ENCODE data around the gene MYRFL. TPM values are rescaled to one million over a fixed set of nuclear protein-coding genes. Genes with fewer than 3 reads are reported as not detected.

MYRFL gene
- total RNA-seq (2021; fragmentation: NEBNext Ultra II Directional; extraction: Animal tissue kit (Norgen Biotek cat#: 25700)) (1.4 and 2.0 TPM in 2 replicates), polyA plus RNA-seq (2011; rRNA removed) (0.72 and 1.1 TPM in 2 replicates), polyA minus RNA-seq (2011; rRNA and poly(A)+ RNA removed) (1.4 and 1.6 TPM in 2 replicates)
- polyA plus RNA-seq (2011; cell fraction: cytosol; rRNA removed), result 1.1 TPM
- 0.58 TPM for polyA plus RNA-seq (2011; cell fraction: nucleus; rRNA removed)
- 0.90 to 1.9 TPM (median 1.0 TPM) in 4 replicates for polyA plus RNA-seq (2012, experiment 1 of 2)
- polyA plus RNA-seq (2012, experiment 2 of 2), result 0.29 TPM
- 2.2 TPM for polyA plus RNA-seq (2013, experiment 1 of 2)
- 1.9 TPM for polyA plus RNA-seq (2013, experiment 2 of 2)
- 0.37 TPM for polyA minus RNA-seq (2011; cell fraction: cytosol; rRNA and poly(A)+ RNA removed)
- polyA minus RNA-seq (2011; cell fraction: nucleus; rRNA and poly(A)+ RNA removed), result 1.5 TPM
- long read RNA-seq, experiment 1, partial matches to known transcripts, result 1 of 1 reads
- long read RNA-seq, experiment 1, other reads (novel, unspliced or antisense), result 0 of 1 reads
- long read RNA-seq, experiment 2, partial matches to known transcripts, result 0 of 1 reads
- long read RNA-seq, experiment 2, other reads (novel, unspliced or antisense), result 1 of 1 reads

DNA sequence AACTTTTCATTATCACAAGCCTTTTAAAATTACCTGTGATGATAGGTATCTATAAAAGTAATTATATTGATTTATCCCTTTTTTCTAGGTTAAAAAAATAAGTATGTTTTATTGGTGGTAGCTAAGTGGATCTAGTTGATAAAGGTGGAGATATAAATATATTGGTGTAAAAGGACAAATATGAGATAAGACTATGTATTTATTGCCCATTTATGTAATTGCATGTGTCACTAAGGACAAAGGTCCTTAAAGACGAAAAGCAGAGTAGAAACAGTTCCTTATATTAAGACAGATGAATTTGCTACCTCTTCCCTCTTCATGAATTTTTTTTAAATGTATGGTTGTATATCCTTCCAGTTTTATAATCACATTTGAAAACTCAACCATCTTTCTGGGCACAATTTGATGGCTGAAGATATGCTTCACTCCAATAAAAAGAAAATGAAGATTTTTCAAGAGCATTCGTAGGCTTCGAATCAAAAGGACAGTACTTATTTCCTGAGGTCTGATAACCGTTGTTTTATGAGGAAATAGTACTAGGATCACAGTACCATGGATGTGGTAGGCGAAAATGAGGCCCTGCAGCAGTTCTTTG lies at the start of gene MYRFL:
TSS of gene MYRFL (plus strand) at position 262 of the 595 bp plus-strand sequence. CDS start at position 553, 291 bp downstream.
- Histone ChIP-seq H3K23me2 (ENCODE audit: low read depth, low read length) (no peaks in the 10 kb centered on the region), H3K4me3 (ENCODE audit: extremely low read depth in 1 of 4, insufficient read depth in 2 of 4, low read depth in 3 of 4, low read length in 4 of 4) (no peak within 1 kb of the TSS), H4K8ac (ENCODE audit: extremely low read depth, insufficient read depth, low read length) (no peak within 1 kb of the TSS), H2BK15ac (ENCODE audit: low read length) (no peak within 1 kb of the TSS), H3K56ac (replicated peaks; ENCODE audit: insufficient read length, low read depth, low read length) (no peak within 1 kb of the TSS), H2AFZ (ENCODE audit: low read length) (no peak within 1 kb of the TSS), H3K36me3 (ENCODE audit: control insufficient read depth in 2 of 4, insufficient read depth in 4 of 4, low read length in 3 of 4) (no peaks in the 10 kb centered on the region), H2BK12ac (ENCODE audit: low read depth, low read length) (no peak within 1 kb of the TSS), H3K9ac (replicated peaks in 1 of 4; ENCODE audit: extremely low read depth in 1 of 4, low read depth in 3 of 4, low read length in 3 of 4) (no peak within 1 kb of the TSS), H2BK5ac (ENCODE audit: low read depth, low read length) (no peak within 1 kb of the TSS), H3K4me2 (ENCODE audit: insufficient read depth in 1 of 2, low read depth in 2 of 2, low read length in 2 of 2) (no peak within 1 kb of the TSS), H3K4me1 (replicated peaks in 1 of 4; ENCODE audit: control insufficient read depth in 3 of 4, insufficient read depth in 4 of 4, low read length in 3 of 4) (no peaks in the 10 kb centered on the region; a peak in 1 of 7 replicates), H3K27ac (ENCODE audit: low read depth, low read length) (no peak within 1 kb of the TSS), H2BK20ac (ENCODE audit: low read length) (no peak within 1 kb of the TSS), H3K79me1 (ENCODE audit: low read depth, low read length) (no peaks in the 10 kb centered on the region), H3K27me3 (replicated peaks in 1 of 4; ENCODE audit: control insufficient read depth in 3 of 4, extremely low read depth in 1 of 4, insufficient read depth in 3 of 4, low read length in 3 of 4) (no peaks in the 10 kb centered on the region), H4K5ac (ENCODE audit: insufficient read length, low read depth, low read length) (no peak within 1 kb of the TSS), H4K20me1 (replicated peaks in 1 of 2; ENCODE audit: control insufficient read depth in 1 of 2, insufficient read depth in 2 of 2, low read length in 2 of 2) (no peaks in the 10 kb centered on the region), H3K9me3 (ENCODE audit: insufficient read depth in 2 of 2, low read depth in 1 of 2, low read length in 1 of 2) (no peaks in the 10 kb centered on the region), H3K18ac (ENCODE audit: extremely low read depth, low read length) (no peak within 1 kb of the TSS), H2AK5ac (ENCODE audit: low read depth, low read length) (no peak within 1 kb of the TSS), H3K14ac (ENCODE audit: insufficient read length) (no peak within 1 kb of the TSS), H3K23ac (ENCODE audit: insufficient read length) (no peak within 1 kb of the TSS), H2BK120ac (replicated peaks; ENCODE audit: low read depth, low read length) (no peak within 1 kb of the TSS), H4K91ac (replicated peaks; ENCODE audit: insufficient read length, low read length) (no peak within 1 kb of the TSS), H3K79me2 (ENCODE audit: control insufficient read depth in 1 of 2, insufficient read depth in 2 of 2, low read length in 2 of 2) (no peaks in the 10 kb centered on the region), H3K4ac (replicated peaks; ENCODE audit: insufficient read length, low read depth, low read length) (no peak within 1 kb of the TSS)
- POLR2A ChIA-PET (ENCODE audit: partially characterized antibody), result no interaction called here
- FAIRE-seq, result no peak
- no peak for DNase-seq (ENCODE audit: low read depth in 1 of 2, low spot score in 2 of 2)
- WGBS, 2 experiments (ENCODE audit: extremely low coverage in 1 of 2, insufficient coverage in 1 of 2, insufficient read length in 1 of 2, insufficient replicate concordance in 2 of 2, low coverage in 1 of 2, low lambda C conversion rate in 2 of 2, missing lambda C conversion rate in 1 of 2), result 92% methylated on average over 5 of the region's 5 CpGs; no CpG with 5 or more reads in 1 of the 2 experiments
- CTCF ChIA-PET (ENCODE audit: partially characterized antibody), result no interaction called here
- TF ChIP-seq, protein P1, sequence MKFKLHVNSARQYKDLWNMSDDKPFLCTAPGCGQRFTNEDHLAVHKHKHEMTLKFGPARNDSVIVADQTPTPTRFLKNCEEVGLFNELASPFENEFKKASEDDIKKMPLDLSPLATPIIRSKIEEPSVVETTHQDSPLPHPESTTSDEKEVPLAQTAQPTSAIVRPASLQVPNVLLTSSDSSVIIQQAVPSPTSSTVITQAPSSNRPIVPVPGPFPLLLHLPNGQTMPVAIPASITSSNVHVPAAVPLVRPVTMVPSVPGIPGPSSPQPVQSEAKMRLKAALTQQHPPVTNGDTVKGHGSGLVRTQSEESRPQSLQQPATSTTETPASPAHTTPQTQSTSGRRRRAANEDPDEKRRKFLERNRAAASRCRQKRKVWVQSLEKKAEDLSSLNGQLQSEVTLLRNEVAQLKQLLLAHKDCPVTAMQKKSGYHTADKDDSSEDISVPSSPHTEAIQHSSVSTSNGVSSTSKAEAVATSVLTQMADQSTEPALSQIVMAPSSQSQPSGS (IDR thresholded peaks at IDR 0.05; ENCODE audit: low read length), result no peak
- TF ChIP-seq SUZ12 (IDR thresholded peaks at IDR 0.05; ENCODE audit: low read length) (no peak), POU5F1 (IDR thresholded peaks at IDR 0.05; ENCODE audit: low read depth, low read length) (no peak), HDAC6 (IDR thresholded peaks at IDR 0.05; ENCODE audit: low read depth, low read length) (no peak), SIRT6 (IDR thresholded peaks at IDR 0.05; ENCODE audit: low read length) (no peak), RFX5 (IDR thresholded peaks at IDR 0.05; ENCODE audit: borderline replicate concordance, low read depth, low read length) (no peak), BRCA1 (IDR thresholded peaks at IDR 0.05; ENCODE audit: low read depth, low read length) (no peak), EP300 (IDR thresholded peaks at IDR 0.05; ENCODE audit: borderline replicate concordance in 1 of 2, low read depth in 2 of 2, low read length in 2 of 2) (no peak), HDAC2 (IDR thresholded peaks at IDR 0.05; ENCODE audit: borderline replicate concordance in 1 of 2, low read depth in 2 of 2, low read length in 2 of 2) (no peak)
